SHP77 (cell line): ENCODE data around the gene TMEM178A.
"Not testable (repeated sequence)": the region's sequence is repeated elsewhere in the genome, so short reads cannot be mapped to it uniquely, and the experiment has no call there.

Source experiments
- DNase-seq, 2 experiments: peaks; one replicate each; lab custom pipeline; 2025; lab: John Stamatoyannopoulos, UW

Gene TMEM178A

GRCh38 chr2:39715822-39716221 lies 50.1 kb downstream of the TMEM178A start:
- DNase-seq, result no peak

- DNase-seq, result no peak
Observed at GRCh38 chr2:39717067-39717466, 51.4 kb downstream of the TMEM178A start.

- no peak for DNase-seq
Observed at GRCh38 chr2:39718483-39718882, 52.8 kb downstream of the TMEM178A start.

GRCh38 chr2:39719317-39719716 lies 53.6 kb downstream of the TMEM178A start:
- no peak for DNase-seq

- DNase-seq, result no peak
Observed at GRCh38 chr2:39720970-39721369, 55.3 kb downstream of the TMEM178A start.

GRCh38 chr2:39723497-39723896 lies 57.8 kb downstream of the TMEM178A start:
- no peak for DNase-seq

GRCh38 chr2:39723946-39724827 lies 58.5 kb downstream of the TMEM178A start:
- DNase-seq, result no peak

- DNase-seq, result no peak
Observed at GRCh38 chr2:39724828-39725144, 59.1 kb downstream of the TMEM178A start.

GRCh38 chr2:39725401-39725800 lies 59.7 kb downstream of the TMEM178A start:
- DNase-seq, result no peak

GRCh38 chr2:39728085-39728484 lies 62.4 kb downstream of the TMEM178A start:
- not testable (repeated sequence) for DNase-seq

GRCh38 chr2:39728941-39729351 lies 63.2 kb downstream of the TMEM178A start:
- DNase-seq, result peak in 1 of 2 experiments; percentile 26

GRCh38 chr2:39730276-39730675 lies 64.6 kb downstream of the TMEM178A start:
- no peak for DNase-seq

GRCh38 chr2:39730685-39731302 lies 65.1 kb downstream of the TMEM178A start:
- DNase-seq, result peak; percentile 11 to 17

- no peak for DNase-seq
Observed at GRCh38 chr2:39731546-39731945, 65.8 kb downstream of the TMEM178A start.

- no peak for DNase-seq
Observed at GRCh38 chr2:39732482-39732881, 66.8 kb downstream of the TMEM178A start.

- no peak for DNase-seq
Observed at GRCh38 chr2:39733070-39733674, 67.5 kb downstream of the TMEM178A start.

- no peak for DNase-seq
Observed at GRCh38 chr2:39734445-39734844, 68.7 kb downstream of the TMEM178A start.

- DNase-seq, result no peak
Observed at GRCh38 chr2:39735648-39736047, 69.9 kb downstream of the TMEM178A start.

GRCh38 chr2:39736640-39737039 lies 70.9 kb downstream of the TMEM178A start:
- no peak for DNase-seq

GRCh38 chr2:39737661-39738060 lies 71.9 kb downstream of the TMEM178A start:
- no peak for DNase-seq

GRCh38 chr2:39738936-39739335 lies 73.2 kb downstream of the TMEM178A start:
- DNase-seq, result no peak

- DNase-seq, result no peak
Observed at GRCh38 chr2:39739386-39739785, 73.7 kb downstream of the TMEM178A start.

- DNase-seq, result no peak
Observed at GRCh38 chr2:39741871-39742270, 76.2 kb downstream of the TMEM178A start.
